Astrocyte (in vitro differentiated cells and primary cell): ENCODE data around the gene FRMD4B.

ENCODE experiments used
- CTCF ChIP-seq: IDR thresholded peaks from 2 replicates; pipeline ENCODE4 v1.5.1; 2011; ENCODE audit warnings: low read depth, mild to moderate bottlenecking, inconsistent platforms, low read length, moderate library complexity; ENCODE audit not compliant: insufficient read depth
- EZH2 ChIP-seq: IDR thresholded peaks from 2 replicates; pipeline ENCODE4 v1.6.1; 2012; ENCODE audit warnings: mild to moderate bottlenecking, low read length, inconsistent platforms; ENCODE audit not compliant: insufficient read depth

- TF ChIP-seq CTCF (no peak), EZH2 (no peak)
Observed at GRCh38 chr3:69126216-69126615, 259.7 kb downstream of the FRMD4B start.
